Measurements from ENCODE around the gene GTSF1L. TPM values are rescaled to one million over a fixed set of nuclear protein-coding genes. Genes with fewer than 3 reads are reported as not detected.

The GTSF1L gene
- total RNA-seq, 1 donor from 2014 or later, result not detected

DNA sequence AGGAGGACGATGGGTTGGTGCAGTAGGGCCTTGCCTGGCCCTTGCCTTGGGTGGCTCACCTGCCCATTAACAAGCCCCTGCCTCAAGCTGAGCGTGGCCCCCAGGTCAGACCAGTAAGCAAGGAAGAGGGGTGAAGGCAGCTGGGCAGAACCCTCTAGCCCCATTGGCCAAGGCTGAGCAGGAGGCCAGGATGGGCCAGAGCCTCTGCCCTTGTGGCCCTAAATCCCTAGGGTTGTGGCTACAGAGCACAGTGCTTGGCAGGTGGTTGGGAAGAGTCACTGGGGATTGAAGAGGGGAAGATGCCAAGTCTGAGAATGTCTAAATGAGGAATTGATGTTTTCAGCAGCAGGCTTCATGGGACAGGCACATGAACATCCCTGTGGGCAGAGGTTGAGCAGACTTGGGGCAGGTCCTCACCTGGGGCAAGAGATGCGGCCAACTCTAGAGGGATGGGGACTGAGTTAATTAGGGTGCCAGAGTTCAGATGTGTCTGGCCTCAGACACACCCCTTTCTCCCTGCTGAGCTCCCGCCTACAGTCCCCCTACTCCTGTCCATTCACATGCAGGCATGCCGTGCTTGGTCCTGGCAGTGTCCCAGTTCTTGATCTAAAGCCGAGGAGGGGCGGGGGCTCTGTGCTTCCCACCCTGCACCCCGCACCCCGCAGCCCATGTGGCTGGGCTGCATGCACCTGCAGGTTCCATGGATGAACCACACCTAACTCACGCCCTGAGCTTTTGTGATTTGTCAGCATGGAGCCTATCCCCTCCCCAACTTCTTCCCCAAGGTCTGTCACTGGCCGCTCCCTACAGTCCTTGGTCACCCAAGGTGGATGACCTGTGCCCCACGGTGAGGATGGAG, 9.8 kb downstream of the GTSF1L start:
- DNase-seq (ENCODE audit: low read depth in 2 of 2), result no peak

- no peak for DNase-seq (ENCODE audit: low read depth in 2 of 2)
Measured at GRCh38 chr20:43716123-43716522, 10.7 kb downstream of the GTSF1L start.

GRCh38 chr20:43715511-43715910, 11.3 kb downstream of the GTSF1L start:
- DNase-seq (ENCODE audit: low read depth in 2 of 2), result no peak

- DNase-seq (ENCODE audit: low read depth in 2 of 2), result no peak
Measured at GRCh38 chr20:43715044-43715443, 11.8 kb downstream of the GTSF1L start.

GRCh38 chr20:43711098-43711654, 15.6 kb downstream of the GTSF1L start:
- no peak for DNase-seq (ENCODE audit: low read depth in 2 of 2)

- DNase-seq (ENCODE audit: low read depth in 2 of 2), result no peak
Measured at GRCh38 chr20:43710370-43711044, 16.3 kb downstream of the GTSF1L start.

DNA sequence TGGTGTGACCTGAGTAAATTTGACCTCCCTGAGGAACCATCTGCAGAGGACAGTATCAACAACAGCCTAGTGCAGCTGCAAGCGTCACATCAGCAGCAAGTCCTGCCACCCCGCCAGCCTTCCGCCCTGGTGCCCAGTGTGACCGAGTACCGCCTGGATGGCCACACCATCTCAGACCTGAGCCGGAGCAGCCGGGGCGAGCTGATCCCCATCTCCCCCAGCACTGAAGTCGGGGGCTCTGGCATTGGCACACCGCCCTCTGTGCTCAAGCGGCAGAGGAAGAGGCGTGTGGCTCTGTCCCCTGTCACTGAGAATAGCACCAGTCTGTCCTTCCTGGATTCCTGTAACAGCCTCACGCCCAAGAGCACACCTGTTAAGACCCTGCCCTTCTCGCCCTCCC, 24.3 kb downstream of the GTSF1L start:
- no peak for DNase-seq (ENCODE audit: low read depth in 2 of 2)

DNA sequence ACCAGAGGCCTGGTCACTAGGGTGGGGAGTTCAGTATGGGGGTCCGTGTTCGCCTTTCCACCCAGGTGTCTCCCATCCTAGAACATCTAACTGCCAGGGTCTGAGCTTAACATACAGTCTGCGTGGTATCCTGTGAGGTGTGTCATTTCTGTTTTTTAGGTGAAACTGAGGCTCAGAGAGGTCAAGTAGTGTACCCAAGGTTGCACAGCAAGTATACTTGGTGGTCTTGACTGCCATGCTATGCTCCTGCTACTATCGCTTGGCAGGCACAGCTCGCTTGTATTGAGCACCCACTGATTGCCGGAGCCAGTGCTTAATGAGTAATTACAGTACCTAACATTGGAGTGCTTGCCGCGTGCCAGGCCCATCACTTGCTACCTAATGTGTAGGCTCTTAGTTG, 26.2 kb downstream of the GTSF1L start:
- DNase-seq (ENCODE audit: low read depth in 2 of 2), result no peak

DNA sequence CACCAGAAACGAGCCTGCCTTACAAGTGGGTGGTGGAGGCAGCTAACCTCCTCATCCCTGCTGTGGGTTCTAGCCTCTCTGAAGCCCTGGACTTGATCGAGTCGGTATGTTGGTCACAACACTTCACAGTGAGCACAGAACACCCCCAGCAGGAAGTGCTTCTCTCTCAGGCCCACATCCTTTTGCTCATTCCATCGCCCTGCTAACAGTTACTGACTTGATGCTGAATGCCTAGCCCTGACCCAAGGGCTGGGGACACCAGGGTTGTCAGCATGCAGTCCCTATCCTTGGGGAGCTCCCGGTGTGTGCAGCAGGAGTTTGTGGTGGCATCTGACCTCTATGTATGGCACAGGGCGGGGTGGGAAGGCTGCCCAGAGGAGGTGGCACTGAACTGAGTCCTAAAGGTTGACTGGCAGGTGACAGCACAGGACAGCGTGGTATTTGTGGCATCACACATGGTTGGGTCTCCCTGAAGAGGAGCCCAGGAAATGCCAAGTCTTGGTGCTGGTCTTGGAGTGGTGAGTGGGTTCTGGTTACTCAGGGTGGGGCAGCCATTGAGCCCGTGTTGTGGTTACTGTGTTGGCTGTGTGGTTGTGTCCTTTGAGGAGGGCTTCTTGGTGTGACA, 26.7 kb downstream of the GTSF1L start:
- no peak for DNase-seq (ENCODE audit: low read depth in 2 of 2)

DNA sequence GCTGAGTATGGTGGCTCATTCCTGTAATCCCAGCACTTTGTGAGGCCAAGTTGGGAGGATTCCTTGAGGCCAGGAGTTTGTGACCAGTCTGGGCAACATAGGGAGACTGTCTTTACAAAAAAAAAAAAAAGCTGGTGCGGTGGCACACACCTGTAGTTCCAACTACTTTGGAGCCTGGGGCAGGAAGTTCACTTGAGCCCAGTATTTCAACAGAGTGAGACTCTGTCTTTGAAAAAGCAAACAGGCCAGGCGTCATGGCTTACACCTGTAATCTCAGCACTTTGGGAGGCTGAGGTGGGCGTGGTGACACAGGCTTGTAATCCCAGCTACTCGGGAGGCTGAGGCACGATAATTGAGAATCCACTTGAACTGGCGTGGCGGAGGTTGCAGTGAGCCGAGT, 31.2 kb downstream of the GTSF1L start:
- no peak for DNase-seq (ENCODE audit: low read depth in 2 of 2)

GRCh38 chr20:43694763-43695162, 32.0 kb downstream of the GTSF1L start:
- no peak for DNase-seq (ENCODE audit: low read depth in 2 of 2)

DNA sequence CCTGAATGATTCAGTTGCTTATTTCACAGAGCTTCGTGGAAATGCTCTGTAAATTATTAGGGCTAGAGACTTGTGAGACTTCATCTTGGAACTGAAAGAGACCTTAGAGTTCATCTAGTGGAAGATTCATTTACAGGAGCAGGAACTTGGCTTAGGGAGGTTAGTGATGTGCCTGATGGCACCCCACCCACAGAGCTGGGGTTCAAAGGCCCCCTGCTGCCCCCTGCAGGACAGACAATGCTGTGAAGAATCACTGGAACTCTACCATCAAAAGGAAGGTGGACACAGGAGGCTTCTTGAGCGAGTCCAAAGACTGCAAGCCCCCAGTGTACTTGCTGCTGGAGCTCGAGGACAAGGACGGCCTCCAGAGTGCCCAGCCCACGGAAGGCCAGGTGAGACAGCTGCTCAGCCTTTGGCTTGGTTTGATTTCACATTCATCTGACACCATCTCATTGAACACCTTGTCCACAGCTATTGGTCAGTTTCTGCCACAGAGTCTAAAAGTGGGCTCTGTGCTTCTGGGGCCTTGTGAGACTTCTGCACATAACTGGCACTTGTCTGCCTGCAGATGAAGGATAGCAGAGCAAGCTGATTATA, 34.8 kb downstream of the GTSF1L start:
- DNase-seq (ENCODE audit: low read depth in 2 of 2), result peak in 1 of 2 donors; percentile 38

- DNase-seq (ENCODE audit: low read depth in 2 of 2), result no peak
Measured at GRCh38 chr20:43690943-43691598, 35.7 kb downstream of the GTSF1L start.

- no peak for DNase-seq (ENCODE audit: low read depth in 2 of 2)
Measured at GRCh38 chr20:43689165-43689564, 37.6 kb downstream of the GTSF1L start.

GRCh38 chr20:43686820-43687219, 40.0 kb downstream of the GTSF1L start:
- DNase-seq (ENCODE audit: low read depth in 2 of 2), result no peak

- DNase-seq (ENCODE audit: low read depth in 2 of 2), result no peak
Measured at GRCh38 chr20:43682446-43682845, 44.4 kb downstream of the GTSF1L start.

- DNase-seq (ENCODE audit: low read depth in 2 of 2), result no peak
Measured at GRCh38 chr20:43681991-43682410, 44.8 kb downstream of the GTSF1L start.

GRCh38 chr20:43681468-43681942, 45.3 kb downstream of the GTSF1L start:
- no peak for DNase-seq (ENCODE audit: low read depth in 2 of 2)

DNA sequence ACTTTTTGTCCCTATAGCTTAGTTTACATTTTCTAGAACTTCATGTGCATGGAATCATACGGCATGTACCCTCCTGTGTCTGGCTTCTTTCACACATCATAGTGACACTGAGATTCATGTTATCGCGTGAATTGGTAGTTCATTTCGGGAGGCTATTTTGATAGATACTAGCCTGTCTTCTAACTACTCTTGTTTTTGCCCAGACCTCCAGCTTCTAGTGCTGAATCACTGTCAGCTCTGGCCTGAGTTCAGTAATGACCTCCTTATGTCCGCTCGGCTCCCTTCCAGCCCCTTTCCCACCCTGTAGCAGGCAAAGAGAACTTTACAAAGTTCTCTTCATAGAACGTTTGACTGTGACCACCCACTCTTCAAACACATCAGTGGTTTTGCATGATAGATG, 45.8 kb downstream of the GTSF1L start:
- DNase-seq (ENCODE audit: low read depth in 2 of 2), result no peak

GRCh38 chr20:43676368-43676767, 50.4 kb downstream of the GTSF1L start:
- no peak for DNase-seq (ENCODE audit: low read depth in 2 of 2)
